ENCODE measurements around the gene NT5C3A.

NT5C3A gene

DNA sequence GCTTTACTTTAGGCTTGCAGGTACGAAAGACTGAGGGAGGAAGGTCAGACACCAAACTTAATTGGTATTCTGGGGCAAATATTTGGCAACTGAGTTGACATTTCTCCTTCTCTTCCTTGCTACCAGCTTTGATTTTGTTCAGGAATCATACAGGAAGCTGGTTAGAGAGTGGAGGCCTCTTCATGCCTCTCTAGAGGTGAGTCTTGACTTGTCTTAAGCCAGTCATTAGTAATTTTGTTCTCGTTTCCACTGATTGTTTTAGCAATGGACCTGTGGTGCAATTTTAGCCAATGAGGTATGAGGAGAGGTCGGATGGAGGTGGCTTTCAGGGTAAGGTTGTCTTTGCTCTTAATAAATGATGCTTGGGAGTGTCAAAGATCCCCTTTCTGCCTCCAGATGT lies 49.0 kb upstream of the NT5C3A start:
- ChIA-PET CTCF (interaction anchor here (0.6 to 0.7 kb wide), 2 partner anchors 14 to 384 kb away, joined by 6 read pairs; no protein-coding TSS in a partner anchor), POLR2A (no interaction called here)
- H3K4me1 ChIP-seq (ENCODE audit: control insufficient read depth, insufficient read depth, low read length) = peaks cover 10% of the 10 kb centered on the region
- H3K4me3 ChIP-seq (ENCODE audit: low read depth, low read length) = no peak overlapping the region
- no peak for TF ChIP-seq ZNF37A (tag by site-specific recombination; IDR thresholded peaks at IDR 0.05)
- TF ChIP-seq ZSCAN23 (tag by site-specific recombination; IDR thresholded peaks at IDR 0.05) = no peak
- TF ChIP-seq KLF9 (tag by site-specific recombination; IDR thresholded peaks at IDR 0.05; ENCODE audit: low read depth) = no peak
- TF ChIP-seq ZNF394 (tag by site-specific recombination; IDR thresholded peaks at IDR 0.05; ENCODE audit: borderline replicate concordance) = no peak
- TF ChIP-seq, protein P1, sequence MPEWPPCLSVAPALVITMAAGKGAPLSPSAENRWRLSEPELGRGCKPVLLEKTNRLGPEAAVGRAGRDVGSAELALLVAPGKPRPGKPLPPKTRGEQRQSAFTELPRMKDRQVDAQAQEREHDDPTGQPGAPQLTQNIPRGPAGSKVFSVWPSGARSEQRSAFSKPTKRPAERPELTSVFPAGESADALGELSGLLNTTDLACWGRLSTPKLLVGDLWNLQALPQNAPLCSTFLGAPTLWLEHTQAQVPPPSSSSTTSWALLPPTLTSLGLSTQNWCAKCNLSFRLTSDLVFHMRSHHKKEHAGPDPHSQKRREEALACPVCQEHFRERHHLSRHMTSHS (tag by site-specific recombination; IDR thresholded peaks at IDR 0.05) = no peak
- H3K36me3 ChIP-seq (ENCODE audit: control insufficient read depth in 2 of 2, insufficient read depth in 1 of 2, low read length in 2 of 2) = no peaks in the 10 kb centered on the region
- H3K27ac ChIP-seq (ENCODE audit: extremely low read depth, low read depth, low read length) = no peak overlapping the region
- no peaks in the 10 kb centered on the region for H3K9me3 ChIP-seq (ENCODE audit: control insufficient read depth, insufficient read depth, low read depth, low read length)

DNA sequence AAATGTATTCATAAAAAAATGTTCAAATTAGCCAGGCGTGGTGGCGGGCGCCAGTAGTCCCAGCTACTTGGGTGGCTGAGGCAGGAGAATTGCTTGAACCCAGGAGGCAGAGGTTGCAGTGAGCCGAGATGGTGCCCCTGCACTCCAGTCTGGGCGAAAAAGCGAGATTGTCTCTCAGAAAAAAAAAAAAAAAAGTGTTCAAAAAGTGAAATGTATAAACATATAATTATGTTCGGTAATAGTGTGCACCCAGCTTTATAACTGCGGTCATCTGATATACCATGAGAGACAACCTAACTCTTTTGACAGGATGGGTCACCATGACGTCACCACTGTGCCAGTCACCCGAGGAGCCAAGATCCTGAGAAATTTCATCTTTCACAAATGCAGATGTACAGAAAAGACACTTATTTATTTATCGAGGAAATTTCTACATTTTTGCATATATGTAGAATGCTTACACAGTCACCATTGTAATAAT lies 47.2 kb upstream of the NT5C3A start:
- Histone ChIP-seq H3K27ac (ENCODE audit: extremely low read depth, low read depth, low read length) (peak overlapping the region; percentile 91; the same call in 1 of the 2 replicates), H3K4me3 (ENCODE audit: low read depth, low read length) (peak overlapping the region; percentile 93), H3K36me3 (ENCODE audit: control insufficient read depth in 2 of 2, insufficient read depth in 1 of 2, low read length in 2 of 2) (no peaks in the 10 kb centered on the region; a peak in 1 of 3 replicates), H3K4me1 (ENCODE audit: control insufficient read depth, insufficient read depth, low read length) (peaks cover 10% of the 10 kb centered on the region), H3K9me3 (ENCODE audit: control insufficient read depth, insufficient read depth, low read depth, low read length) (no peaks in the 10 kb centered on the region)
- ChIA-PET CTCF (interaction anchor here (0.5 to 3.7 kb wide), 12 partner anchors 50 to 1711 kb away, joined by 3 to 22 read pairs (median 3); no protein-coding TSS in a partner anchor), POLR2A (interaction anchor here (0.7 to 2.5 kb wide), 3 partner anchors 32 to 1156 kb away, joined by 3 to 17 read pairs (median 3); partner anchors contain the start of gene NT5C3A)
- TF ChIP-seq, protein P2, sequence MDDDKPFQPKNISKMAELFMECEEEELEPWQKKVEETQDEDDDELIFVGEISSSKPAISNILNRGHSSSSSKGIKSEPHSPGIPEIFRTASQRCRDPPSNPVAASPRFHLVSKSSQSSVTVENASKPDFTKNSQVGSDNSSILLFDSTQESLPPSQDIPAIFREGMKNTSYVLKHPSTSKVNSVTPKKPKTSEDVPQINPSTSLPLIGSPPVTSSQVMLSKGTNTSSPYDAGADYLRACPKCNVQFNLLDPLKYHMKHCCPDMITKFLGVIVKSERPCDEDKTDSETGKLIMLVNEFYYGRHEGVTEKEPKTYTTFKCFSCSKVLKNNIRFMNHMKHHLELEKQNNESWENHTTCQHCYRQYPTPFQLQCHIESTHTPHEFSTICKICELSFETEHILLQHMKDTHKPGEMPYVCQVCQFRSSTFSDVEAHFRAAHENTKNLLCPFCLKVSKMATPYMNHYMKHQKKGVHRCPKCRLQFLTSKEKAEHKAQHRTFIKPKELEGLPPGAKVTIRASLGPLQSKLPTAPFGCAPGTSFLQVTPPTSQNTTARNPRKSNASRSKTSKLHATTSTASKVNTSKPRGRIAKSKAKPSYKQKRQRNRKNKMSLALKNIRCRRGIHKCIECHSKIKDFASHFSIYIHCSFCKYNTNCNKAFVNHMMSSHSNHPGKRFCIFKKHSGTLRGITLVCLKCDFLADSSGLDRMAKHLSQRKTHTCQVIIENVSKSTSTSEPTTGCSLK (tag by site-specific recombination; IDR thresholded peaks at IDR 0.05) = no peak
- TF ChIP-seq ZNF776 (tag by site-specific recombination; IDR thresholded peaks at IDR 0.05; ENCODE audit: borderline replicate concordance) (no peak), ZBTB17 (tag by site-specific recombination; IDR thresholded peaks at IDR 0.05) (peak; percentile 40; the same call in 1 of the 2 replicates), ZNF513 (tag by site-specific recombination; IDR thresholded peaks at IDR 0.05) (no peak), ZNF394 (tag by site-specific recombination; IDR thresholded peaks at IDR 0.05; ENCODE audit: borderline replicate concordance) (no peak), ZNF514 (tag by site-specific recombination; IDR thresholded peaks at IDR 0.05) (no peak), ZNF2 (tag by site-specific recombination; IDR thresholded peaks at IDR 0.05) (0 out of 2 replicates have a peak, but pooled peaks have one; percentile 43), KLF1 (tag by site-specific recombination; IDR thresholded peaks at IDR 0.05) (no peak), ZNF664 (tag by site-specific recombination; IDR thresholded peaks at IDR 0.05) (no peak), KLF16 (tag by site-specific recombination; IDR thresholded peaks at IDR 0.05) (peak; percentile 63; the same call in 1 of the 2 replicates), SP7 (tag by site-specific recombination; IDR thresholded peaks at IDR 0.05) (peak; percentile 86), ZNF138 (tag by site-specific recombination; IDR thresholded peaks at IDR 0.05; ENCODE audit: borderline replicate concordance) (no peak), ZNF211 (tag by site-specific recombination; IDR thresholded peaks at IDR 0.05; ENCODE audit: low read depth) (no peak), PRDM2 (tag by site-specific recombination; IDR thresholded peaks at IDR 0.05; ENCODE audit: borderline replicate concordance) (no peak)
- TF ChIP-seq, protein P3, sequence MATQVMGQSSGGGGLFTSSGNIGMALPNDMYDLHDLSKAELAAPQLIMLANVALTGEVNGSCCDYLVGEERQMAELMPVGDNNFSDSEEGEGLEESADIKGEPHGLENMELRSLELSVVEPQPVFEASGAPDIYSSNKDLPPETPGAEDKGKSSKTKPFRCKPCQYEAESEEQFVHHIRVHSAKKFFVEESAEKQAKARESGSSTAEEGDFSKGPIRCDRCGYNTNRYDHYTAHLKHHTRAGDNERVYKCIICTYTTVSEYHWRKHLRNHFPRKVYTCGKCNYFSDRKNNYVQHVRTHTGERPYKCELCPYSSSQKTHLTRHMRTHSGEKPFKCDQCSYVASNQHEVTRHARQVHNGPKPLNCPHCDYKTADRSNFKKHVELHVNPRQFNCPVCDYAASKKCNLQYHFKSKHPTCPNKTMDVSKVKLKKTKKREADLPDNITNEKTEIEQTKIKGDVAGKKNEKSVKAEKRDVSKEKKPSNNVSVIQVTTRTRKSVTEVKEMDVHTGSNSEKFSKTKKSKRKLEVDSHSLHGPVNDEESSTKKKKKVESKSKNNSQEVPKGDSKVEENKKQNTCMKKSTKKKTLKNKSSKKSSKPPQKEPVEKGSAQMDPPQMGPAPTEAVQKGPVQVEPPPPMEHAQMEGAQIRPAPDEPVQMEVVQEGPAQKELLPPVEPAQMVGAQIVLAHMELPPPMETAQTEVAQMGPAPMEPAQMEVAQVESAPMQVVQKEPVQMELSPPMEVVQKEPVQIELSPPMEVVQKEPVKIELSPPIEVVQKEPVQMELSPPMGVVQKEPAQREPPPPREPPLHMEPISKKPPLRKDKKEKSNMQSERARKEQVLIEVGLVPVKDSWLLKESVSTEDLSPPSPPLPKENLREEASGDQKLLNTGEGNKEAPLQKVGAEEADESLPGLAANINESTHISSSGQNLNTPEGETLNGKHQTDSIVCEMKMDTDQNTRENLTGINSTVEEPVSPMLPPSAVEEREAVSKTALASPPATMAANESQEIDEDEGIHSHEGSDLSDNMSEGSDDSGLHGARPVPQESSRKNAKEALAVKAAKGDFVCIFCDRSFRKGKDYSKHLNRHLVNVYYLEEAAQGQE (tag by site-specific recombination; IDR thresholded peaks at IDR 0.05) = no peak

Measured in HEK293 (cell line).